Thoracic aorta (tissue), 2 donors: Measurements from ENCODE around the gene CACNG6. TPM values are rescaled to one million over a fixed set of nuclear protein-coding genes. Genes with fewer than 3 reads are reported as not detected.

Experiments used
- ATAC-seq: fragments of 150-250 bp; one replicate; pipeline ENCODE4 v1.8.0; 2017; ENCODE audit warnings: low read depth; ENCODE audit not compliant: insufficient number of reproducible peaks, low FRiP score
- DNase-seq: peaks from one replicate; pipeline ENCODE4 v3.0.0-alpha.2; 2020; ENCODE audit warnings: low spot score
- H3K27ac ChIP-seq, 2 donors: fragments of 200-600 bp; sonication (generic); 1 replicate in 1 of 2; 2 replicates in 1 of 2; pipeline ENCODE4 v1.5.1; 2016; ENCODE audit warnings: mild to moderate bottlenecking in 2 of 2, moderate library complexity in 2 of 2
- H3K27me3 ChIP-seq: fragments of 200-600 bp; sonication (generic); replicated peaks from 2 replicates; pipeline ENCODE4 v1.6.0; 2016; ENCODE audit warnings: mild to moderate bottlenecking; ENCODE audit not compliant: insufficient read depth
- H3K36me3 ChIP-seq: fragments of 200-600 bp; sonication (generic); one replicate; pipeline ENCODE4 v1.5.1; 2016
- H3K4me1 ChIP-seq, 2 donors: fragments of 200-600 bp; sonication (generic); 1 replicate in 1 of 2; 2 replicates in 1 of 2; pipeline versions ENCODE4 v1.5.1 to v1.6.0; 2016; ENCODE audit warnings: low read depth in 2 of 2, mild to moderate bottlenecking in 1 of 2; ENCODE audit not compliant: control insufficient read depth in 1 of 2
- H3K4me3 ChIP-seq: fragments of 200-600 bp; sonication (generic); 2 replicates; pipeline ENCODE4 v1.5.1; 2016; ENCODE audit warnings: mild to moderate bottlenecking
- H3K9me3 ChIP-seq: fragments of 200-600 bp; sonication (generic); 2 replicates; pipeline ENCODE4 v1.5.1; 2016
- total RNA-seq, 2 donors: library from RNA; depleted of rRNA; stranded (reverse); fragments of >200 nt; gene quantifications; one replicate each; pipeline versions ENCODE4 v1.1.0 to v1.2.3, GENCODE V29; 2016
- TF ChIP-seq, protein P1 (sequence below): fragments of 200-600 bp; sonication (generic); IDR thresholded peaks from one replicate; pipeline ENCODE4 v1.5.1; 2019; ENCODE audit warnings: antibody characterized with exemption

The CACNG6 gene
- total RNA-seq, 2 donors from 2014 or later, result not detected

DNA sequence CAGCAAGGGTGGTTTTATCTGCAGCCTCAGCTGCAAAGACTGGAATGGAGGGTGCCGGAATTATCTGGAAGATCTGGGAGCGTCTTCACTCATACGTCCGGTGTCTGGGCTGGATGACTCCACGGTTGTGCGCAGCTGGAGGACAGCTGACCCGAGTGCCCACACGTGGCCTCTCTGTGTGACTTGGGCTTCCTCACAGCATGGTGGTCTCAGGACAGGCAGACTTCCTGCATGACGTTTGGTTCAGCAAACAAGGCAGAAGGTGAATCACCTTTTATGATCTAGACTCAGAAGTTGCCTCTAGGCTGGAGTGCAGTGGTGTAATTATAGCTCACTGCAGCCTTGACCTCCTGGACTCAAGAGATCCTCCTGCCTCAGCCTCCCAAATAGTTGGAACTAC lies 33.2 kb downstream of the CACNG6 start:
- no peak for DNase-seq
- Histone ChIP-seq H3K4me3 (no peak overlapping the region), H3K9me3 (no peaks in the 10 kb centered on the region), H3K4me1 (no peaks in the 10 kb centered on the region), H3K36me3 (no peaks in the 10 kb centered on the region), H3K27ac (no peak overlapping the region), H3K27me3 (no peaks in the 10 kb centered on the region)
- ATAC-seq, result no peak
- TF ChIP-seq, protein P1, sequence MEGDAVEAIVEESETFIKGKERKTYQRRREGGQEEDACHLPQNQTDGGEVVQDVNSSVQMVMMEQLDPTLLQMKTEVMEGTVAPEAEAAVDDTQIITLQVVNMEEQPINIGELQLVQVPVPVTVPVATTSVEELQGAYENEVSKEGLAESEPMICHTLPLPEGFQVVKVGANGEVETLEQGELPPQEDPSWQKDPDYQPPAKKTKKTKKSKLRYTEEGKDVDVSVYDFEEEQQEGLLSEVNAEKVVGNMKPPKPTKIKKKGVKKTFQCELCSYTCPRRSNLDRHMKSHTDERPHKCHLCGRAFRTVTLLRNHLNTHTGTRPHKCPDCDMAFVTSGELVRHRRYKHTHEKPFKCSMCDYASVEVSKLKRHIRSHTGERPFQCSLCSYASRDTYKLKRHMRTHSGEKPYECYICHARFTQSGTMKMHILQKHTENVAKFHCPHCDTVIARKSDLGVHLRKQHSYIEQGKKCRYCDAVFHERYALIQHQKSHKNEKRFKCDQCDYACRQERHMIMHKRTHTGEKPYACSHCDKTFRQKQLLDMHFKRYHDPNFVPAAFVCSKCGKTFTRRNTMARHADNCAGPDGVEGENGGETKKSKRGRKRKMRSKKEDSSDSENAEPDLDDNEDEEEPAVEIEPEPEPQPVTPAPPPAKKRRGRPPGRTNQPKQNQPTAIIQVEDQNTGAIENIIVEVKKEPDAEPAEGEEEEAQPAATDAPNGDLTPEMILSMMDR, result no peak

DNA sequence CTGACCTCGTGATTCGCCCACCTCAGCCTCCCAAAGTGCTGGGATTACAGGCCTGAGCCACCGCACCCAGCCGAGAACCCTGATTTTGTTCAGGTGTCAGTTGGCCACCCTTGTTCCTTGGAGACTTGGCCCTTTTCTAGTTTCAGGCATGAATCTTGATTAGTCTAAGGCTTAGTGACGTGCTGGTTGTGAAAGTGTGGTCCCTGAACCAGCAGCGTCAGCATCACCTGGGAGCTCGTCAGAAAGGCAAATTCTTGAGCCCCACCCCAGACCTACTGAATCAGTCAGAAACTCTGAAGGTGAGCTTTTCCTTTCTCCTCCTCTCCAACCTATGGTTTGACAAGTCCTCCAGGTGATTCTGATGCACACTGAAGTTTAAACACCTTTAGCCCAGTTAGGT lies 35.2 kb downstream of the CACNG6 start:
- ATAC-seq (no peak), DNase-seq (no peak)
- no peaks in the 10 kb centered on the region for H3K9me3 ChIP-seq
- H3K36me3 ChIP-seq, result no peaks in the 10 kb centered on the region
- no peaks in the 10 kb centered on the region for H3K4me1 ChIP-seq
- no peak overlapping the region for H3K4me3 ChIP-seq
- TF ChIP-seq, protein P1, result no peak
- H3K27ac ChIP-seq, result no peak overlapping the region
- H3K27me3 ChIP-seq, result no peaks in the 10 kb centered on the region

DNA sequence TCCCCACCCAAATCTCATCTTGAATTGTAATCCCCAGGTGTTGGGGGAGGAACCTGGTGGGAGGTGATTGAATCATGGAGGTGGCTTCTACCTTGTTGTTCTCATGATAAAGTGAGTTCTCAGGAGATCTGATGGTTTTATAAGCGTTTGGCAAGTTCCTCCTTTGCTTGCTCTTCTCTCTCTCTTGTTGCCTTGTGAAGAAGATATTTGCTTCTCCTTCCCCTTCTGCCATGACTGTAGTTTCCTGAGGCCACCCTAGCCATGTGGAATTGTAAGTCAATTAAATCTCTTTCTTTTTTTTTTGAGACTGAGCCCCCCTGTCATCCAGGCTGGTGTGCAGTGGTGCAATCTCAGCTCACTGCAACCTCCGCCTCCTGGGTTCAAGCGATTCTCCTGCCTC lies 37.9 kb downstream of the CACNG6 start:
- Histone ChIP-seq H3K27me3 (no peaks in the 10 kb centered on the region), H3K4me1 (no peaks in the 10 kb centered on the region), H3K9me3 (no peaks in the 10 kb centered on the region), H3K36me3 (no peaks in the 10 kb centered on the region), H3K27ac (no peak overlapping the region), H3K4me3 (no peak overlapping the region)
- DNase-seq (no peak), ATAC-seq (no peak)
- TF ChIP-seq, protein P1, result no peak

DNA sequence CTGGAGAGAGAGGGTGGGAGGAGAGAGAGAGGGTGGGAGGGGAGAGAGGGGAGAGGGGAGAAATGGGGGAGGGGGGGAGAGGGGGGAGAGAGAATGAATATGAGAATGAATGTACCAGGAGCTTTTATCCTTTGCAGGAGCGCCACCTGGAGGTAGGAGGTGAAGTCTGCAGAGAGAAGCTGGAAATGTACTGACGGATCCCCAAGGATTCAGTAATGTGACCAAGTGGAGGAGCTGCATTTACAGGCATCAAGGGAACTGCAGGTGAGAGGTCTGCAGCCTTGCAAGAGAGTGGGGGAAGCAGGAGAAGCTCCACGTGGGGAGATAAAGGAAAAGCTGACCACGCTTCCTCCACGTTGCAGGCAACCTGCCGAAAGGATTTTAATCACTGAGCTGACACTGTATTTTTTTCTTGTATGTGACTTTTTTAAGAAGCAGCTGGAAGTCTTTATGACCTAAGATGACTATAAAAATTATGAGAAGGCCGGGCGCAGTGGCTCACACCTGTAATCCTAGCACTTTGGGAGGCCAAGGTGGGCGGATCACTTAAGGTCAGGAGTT lies 38.6 kb downstream of the CACNG6 start:
- no peaks in the 10 kb centered on the region for H3K36me3 ChIP-seq
- H3K27me3 ChIP-seq, result no peaks in the 10 kb centered on the region
- ATAC-seq (no peak), DNase-seq (no peak)
- H3K4me3 ChIP-seq, result no peak overlapping the region
- H3K9me3 ChIP-seq, result no peaks in the 10 kb centered on the region
- TF ChIP-seq, protein P1, result peak; percentile 29
- H3K4me1 ChIP-seq, result no peaks in the 10 kb centered on the region
- no peak overlapping the region for H3K27ac ChIP-seq

DNA sequence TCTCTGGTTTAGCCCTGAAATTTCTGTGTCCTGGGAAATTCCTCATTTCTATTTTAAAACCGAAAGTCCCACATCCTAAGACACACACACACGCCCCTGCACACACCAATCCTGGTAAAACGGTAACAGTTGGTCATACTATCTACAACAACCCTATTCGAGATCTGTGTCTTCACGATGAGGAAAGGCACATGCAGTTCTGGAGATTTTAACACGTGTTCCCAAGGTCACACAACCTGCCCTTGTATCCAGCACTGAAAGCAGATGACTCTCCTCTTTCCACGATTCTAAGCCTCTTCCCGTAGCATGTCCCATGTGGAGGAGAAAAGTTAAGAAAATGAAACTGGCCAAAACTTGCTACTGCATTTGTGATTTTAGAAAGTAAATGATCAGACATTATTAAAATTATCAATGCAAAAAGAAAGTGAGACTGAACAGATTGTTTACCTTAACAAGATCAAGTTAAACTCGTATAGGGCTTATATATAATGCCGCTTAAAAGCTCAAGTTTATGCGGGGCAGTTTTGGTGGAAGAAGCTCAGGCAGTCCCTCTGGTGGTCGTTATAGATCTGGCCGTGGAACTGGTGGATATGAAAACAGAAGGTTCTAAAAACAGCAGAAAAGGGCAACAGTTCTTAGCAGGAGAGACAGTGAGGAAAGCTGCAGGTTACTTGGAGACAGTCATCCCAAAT lies 39.6 kb downstream of the CACNG6 start:
- Histone ChIP-seq H3K4me1 (no peaks in the 10 kb centered on the region), H3K27me3 (no peaks in the 10 kb centered on the region), H3K9me3 (no peaks in the 10 kb centered on the region), H3K36me3 (no peaks in the 10 kb centered on the region), H3K27ac (no peak overlapping the region), H3K4me3 (no peak overlapping the region)
- DNase-seq (no peak), ATAC-seq (no peak)
- TF ChIP-seq, protein P1, result no peak
